CD8-positive, alpha-beta memory T cell (primary cell): ENCODE results near the gene KCNQ2. TPM values are rescaled to one million over a fixed set of nuclear protein-coding genes. Genes with fewer than 3 reads are reported as not detected.

Experiments used
- CTCF ChIA-PET: fragments of 350-600 bp; sonication (Branson Sonifier 250); formaldehyde crosslinking; loops from one replicate; lab custom pipeline; 2021; ENCODE audit warnings: antibody characterized with exemption; lab: Charles Lee
- POLR2A ChIA-PET: fragments of 350-600 bp; sonication (Branson Sonifier 250); formaldehyde crosslinking; loops from one replicate; lab custom pipeline; 2021; ENCODE audit warnings: antibody characterized with exemption; lab: Charles Lee
- DNase-seq, 5 donors: peaks; one replicate each; pipeline versions ENCODE4 v3.0.0 to v3.0.0-alpha.2; 2020 to 2022; ENCODE audit warnings: mixed read lengths in 1 of 5
- H3K27ac ChIP-seq: one replicate; pipeline ENCODE4 v1.7.0; 2013; ENCODE audit warnings: low read depth, mild to moderate bottlenecking, low read length, moderate library complexity
- H3K27me3 ChIP-seq: 2 replicates; pipeline ENCODE4 v1.7.0; 2013; ENCODE audit warnings: low read length, mild to moderate bottlenecking; ENCODE audit not compliant: insufficient read depth, poor library complexity, severe bottlenecking
- H3K36me3 ChIP-seq: 2 replicates; pipeline ENCODE4 v1.7.0; 2013; ENCODE audit warnings: mild to moderate bottlenecking, low read length, moderate library complexity; ENCODE audit not compliant: insufficient read depth
- H3K4me1 ChIP-seq: 2 replicates; pipeline ENCODE4 v1.7.0; 2013; ENCODE audit warnings: mild to moderate bottlenecking, low read length, moderate library complexity; ENCODE audit not compliant: insufficient read depth
- H3K4me3 ChIP-seq: 2 replicates; pipeline ENCODE4 v1.7.0; 2013; ENCODE audit warnings: mild to moderate bottlenecking, low read length
- H3K9me3 ChIP-seq: 2 replicates; pipeline ENCODE4 v1.7.0; 2013; ENCODE audit warnings: mild to moderate bottlenecking, low read length
- H3K27ac Mint-ChIP-seq, 8 donors: one replicate each; pipeline ENCODE4 v1.8.0; 2020 to 2021; ENCODE audit warnings: mixed read lengths in 8 of 8, mild to moderate bottlenecking in 6 of 8, inconsistent platforms in 3 of 8, moderate library complexity in 3 of 8
- H3K27me3 Mint-ChIP-seq, 2 donors: one replicate each; pipeline ENCODE4 v1.8.0; 2020 to 2021; ENCODE audit warnings: mixed read lengths in 2 of 2, mild to moderate bottlenecking in 1 of 2, moderate library complexity in 1 of 2
- H3K36me3 Mint-ChIP-seq, 3 donors: one replicate each; pipeline ENCODE4 v1.8.0; 2020 to 2021; ENCODE audit warnings: mixed read lengths in 3 of 3, inconsistent platforms in 1 of 3, mild to moderate bottlenecking in 1 of 3
- H3K4me1 Mint-ChIP-seq, 3 donors: one replicate each; pipeline ENCODE4 v1.8.0; 2020 to 2021; ENCODE audit warnings: mixed read lengths in 3 of 3, inconsistent platforms in 1 of 3, mild to moderate bottlenecking in 1 of 3
- H3K4me3 Mint-ChIP-seq, 7 donors: one replicate each; pipeline ENCODE4 v1.8.0; 2020 to 2021; ENCODE audit warnings: mixed read lengths in 7 of 7, mild to moderate bottlenecking in 6 of 7, moderate library complexity in 4 of 7, inconsistent platforms in 2 of 7
- H3K9me3 Mint-ChIP-seq, 5 donors: one replicate each; pipeline ENCODE4 v1.8.0; 2020 to 2022; ENCODE audit warnings: mixed read lengths in 5 of 5, mild to moderate bottlenecking in 3 of 5, moderate library complexity in 2 of 5, inconsistent platforms in 1 of 5
- polyA plus RNA-seq: library from polyadenylated mRNA; unstranded; fragments of 300-500 nt; fragmentation: Illumina TruSeq; gene quantifications from one replicate; pipeline ENCODE4 v1.2.3, GENCODE V29; 2021
- total RNA-seq, 2 experiments: library from RNA; stranded (reverse); gene quantifications; one replicate each; pipeline ENCODE4 v1.2.3, GENCODE V29; 2021

Gene KCNQ2
- total and polyA plus RNA-seq, 3 experiments from 2014 or later = not detected

- POLR2A ChIA-PET = no interaction called here
These were observed 79.7 kb downstream of the KCNQ2 start for GRCh38 chr20:63392465-63393365.

DNA sequence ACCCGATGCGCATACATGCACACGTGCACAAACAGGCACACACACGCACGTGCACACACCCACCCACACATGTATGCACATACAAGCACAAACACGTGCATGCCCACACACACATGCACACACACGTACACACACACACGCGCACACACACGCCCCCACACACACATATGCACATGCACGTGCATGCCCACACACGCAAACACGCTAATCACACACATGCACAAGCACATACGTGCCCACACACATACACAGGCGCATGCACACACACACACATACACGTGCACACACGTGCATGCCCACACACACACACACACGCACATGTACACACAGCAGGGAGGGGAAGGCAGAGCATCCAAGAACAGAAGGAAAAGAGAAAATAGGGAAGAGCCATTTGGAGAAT is 84.5 kb downstream of the KCNQ2 start:
- peaks cover 11 to 19% of the 10 kb centered on the region in 2 donors for H3K27me3 Mint-ChIP-seq
- Histone ChIP-seq H3K27ac (no peak overlapping the region), H3K27me3 (no peaks in the 10 kb centered on the region), H3K4me3 (no peak overlapping the region), H3K4me1 (no peaks in the 10 kb centered on the region), H3K36me3 (no peaks in the 10 kb centered on the region), H3K9me3 (no peaks in the 10 kb centered on the region)
- H3K9me3 Mint-ChIP-seq = peaks cover 7 to 11% (median 10%) of the 10 kb centered on the region in 5 donors
- H3K4me1 Mint-ChIP-seq = no peaks in the 10 kb centered on the region
- ChIA-PET CTCF (no interaction called here), POLR2A (no interaction called here)
- DNase-seq = no peak
- no peak overlapping the region for H3K4me3 Mint-ChIP-seq
- no peaks in the 10 kb centered on the region for H3K36me3 Mint-ChIP-seq
- peak overlapping the region in 1 of 8 donors; percentile 70 for H3K27ac Mint-ChIP-seq

More at GRCh38 chr20:63392465-63393365, 79.7 kb downstream of the KCNQ2 start:
- no peak overlapping the region for H3K27ac Mint-ChIP-seq
- H3K27me3 Mint-ChIP-seq = peaks cover 11 to 23% of the 10 kb centered on the region in 2 donors
- H3K4me3 ChIP-seq = no peak overlapping the region
- no peaks in the 10 kb centered on the region for H3K36me3 Mint-ChIP-seq
- no peaks in the 10 kb centered on the region for H3K36me3 ChIP-seq
- peaks cover 0 to 2% (median 0%) of the 10 kb centered on the region in 5 donors for H3K9me3 Mint-ChIP-seq
- no peak for DNase-seq
- no peak overlapping the region for H3K27ac ChIP-seq
- H3K4me3 Mint-ChIP-seq = no peak overlapping the region
- H3K9me3 ChIP-seq = no peaks in the 10 kb centered on the region
- H3K4me1 ChIP-seq = no peaks in the 10 kb centered on the region
- CTCF ChIA-PET = no interaction called here
- no peaks in the 10 kb centered on the region for H3K27me3 ChIP-seq
- no peaks in the 10 kb centered on the region for H3K4me1 Mint-ChIP-seq

DNA sequence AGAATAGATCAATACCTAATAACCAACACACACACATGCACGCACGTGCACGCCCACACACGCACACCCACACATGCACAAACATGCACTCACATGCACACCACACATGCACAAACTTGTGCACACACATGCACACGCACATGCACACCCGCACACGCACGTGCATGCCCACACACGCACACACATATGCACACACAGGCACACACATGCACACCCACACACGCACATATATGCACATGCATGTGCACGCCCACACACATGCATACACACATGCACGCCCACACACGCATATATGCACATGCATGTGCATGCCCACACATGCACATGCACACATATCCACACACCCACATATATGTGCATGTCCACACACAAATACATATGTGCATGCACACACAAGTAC is 85.1 kb downstream of the KCNQ2 start:
- Mint-ChIP-seq H3K4me1 (no peaks in the 10 kb centered on the region), H3K36me3 (no peaks in the 10 kb centered on the region), H3K4me3 (no peak overlapping the region), H3K9me3 (peaks cover 7 to 11% (median 10%) of the 10 kb centered on the region in 5 donors), H3K27me3 (peaks cover 11 to 17% of the 10 kb centered on the region in 2 donors), H3K27ac (peak overlapping the region in 1 of 8 donors; percentile 42)
- no peak for DNase-seq
- no peak overlapping the region for H3K27ac ChIP-seq
- H3K4me3 ChIP-seq = no peak overlapping the region
- H3K9me3 ChIP-seq = no peaks in the 10 kb centered on the region
- CTCF ChIA-PET = no interaction called here
- no peaks in the 10 kb centered on the region for H3K4me1 ChIP-seq
- POLR2A ChIA-PET = no interaction called here
- H3K36me3 ChIP-seq = no peaks in the 10 kb centered on the region
- no peaks in the 10 kb centered on the region for H3K27me3 ChIP-seq

- Histone ChIP-seq H3K4me1 (no peaks in the 10 kb centered on the region), H3K4me3 (no peak overlapping the region), H3K27ac (no peak overlapping the region), H3K27me3 (no peaks in the 10 kb centered on the region), H3K9me3 (no peaks in the 10 kb centered on the region), H3K36me3 (no peaks in the 10 kb centered on the region)
- Mint-ChIP-seq H3K9me3 (peaks cover 7 to 11% (median 10%) of the 10 kb centered on the region in 5 donors), H3K4me1 (no peaks in the 10 kb centered on the region), H3K4me3 (no peak overlapping the region), H3K27ac (no peak overlapping the region), H3K27me3 (peaks cover 11 to 15% of the 10 kb centered on the region in 2 donors), H3K36me3 (no peaks in the 10 kb centered on the region)
- CTCF ChIA-PET = no interaction called here
- POLR2A ChIA-PET = no interaction called here
- DNase-seq = no peak
These were observed 86.0 kb downstream of the KCNQ2 start for GRCh38 chr20:63386491-63386890.

GRCh38 chr20:63385819-63386218 is 86.6 kb downstream of the KCNQ2 start:
- Mint-ChIP-seq H3K36me3 (no peaks in the 10 kb centered on the region), H3K9me3 (peaks cover 7 to 11% (median 10%) of the 10 kb centered on the region in 5 donors), H3K4me1 (no peaks in the 10 kb centered on the region), H3K4me3 (no peak overlapping the region), H3K27ac (no peak overlapping the region), H3K27me3 (peaks cover 9 to 13% of the 10 kb centered on the region in 2 donors)
- no peak overlapping the region for H3K27ac ChIP-seq
- no peaks in the 10 kb centered on the region for H3K36me3 ChIP-seq
- POLR2A ChIA-PET = no interaction called here
- no peaks in the 10 kb centered on the region for H3K27me3 ChIP-seq
- no peaks in the 10 kb centered on the region for H3K4me1 ChIP-seq
- H3K4me3 ChIP-seq = no peak overlapping the region
- H3K9me3 ChIP-seq = no peaks in the 10 kb centered on the region
- DNase-seq = no peak
- CTCF ChIA-PET = no interaction called here

- no peaks in the 10 kb centered on the region for H3K27me3 ChIP-seq
- Mint-ChIP-seq H3K36me3 (no peaks in the 10 kb centered on the region), H3K27ac (no peak overlapping the region), H3K9me3 (peaks cover 7 to 11% (median 10%) of the 10 kb centered on the region in 5 donors), H3K4me1 (no peaks in the 10 kb centered on the region), H3K27me3 (peaks cover 9 to 10% of the 10 kb centered on the region in 2 donors), H3K4me3 (no peak overlapping the region)
- CTCF ChIA-PET = no interaction called here
- DNase-seq = no peak
- POLR2A ChIA-PET = no interaction called here
- no peaks in the 10 kb centered on the region for H3K36me3 ChIP-seq
- no peaks in the 10 kb centered on the region for H3K9me3 ChIP-seq
- H3K4me1 ChIP-seq = no peaks in the 10 kb centered on the region
- H3K27ac ChIP-seq = no peak overlapping the region
- no peak overlapping the region for H3K4me3 ChIP-seq
These were observed 88.1 kb downstream of the KCNQ2 start for GRCh38 chr20:63384336-63384735.

GRCh38 chr20:63383556-63383955 is 88.9 kb downstream of the KCNQ2 start:
- H3K4me3 Mint-ChIP-seq = no peak overlapping the region
- H3K27me3 Mint-ChIP-seq = peaks cover 8 to 14% of the 10 kb centered on the region in 2 donors
- CTCF ChIA-PET = no interaction called here

GRCh38 chr20:63382551-63383300 is 89.7 kb downstream of the KCNQ2 start:
- DNase-seq = no peak
- Mint-ChIP-seq H3K27ac (no peak overlapping the region), H3K4me1 (no peaks in the 10 kb centered on the region), H3K9me3 (peaks cover 6 to 11% (median 9%) of the 10 kb centered on the region in 5 donors), H3K36me3 (no peaks in the 10 kb centered on the region), H3K27me3 (peaks cover 12 to 18% of the 10 kb centered on the region in 2 donors), H3K4me3 (no peak overlapping the region)
- no peaks in the 10 kb centered on the region for H3K36me3 ChIP-seq
- H3K9me3 ChIP-seq = no peaks in the 10 kb centered on the region
- ChIA-PET CTCF (interaction anchor here (1.2 to 3.0 kb wide), 4 partner anchors 12 to 160 kb away, joined by 3 to 19 read pairs (median 3); no protein-coding TSS in a partner anchor), POLR2A (no interaction called here)
- H3K27me3 ChIP-seq = no peaks in the 10 kb centered on the region
- H3K4me3 ChIP-seq = no peak overlapping the region
- H3K27ac ChIP-seq = no peak overlapping the region
- H3K4me1 ChIP-seq = no peaks in the 10 kb centered on the region

More at GRCh38 chr20:63383556-63383955, 88.9 kb downstream of the KCNQ2 start:
- Mint-ChIP-seq H3K4me1 (no peaks in the 10 kb centered on the region), H3K36me3 (no peaks in the 10 kb centered on the region), H3K27ac (no peak overlapping the region), H3K9me3 (peaks cover 6 to 11% (median 10%) of the 10 kb centered on the region in 5 donors)
- H3K36me3 ChIP-seq = no peaks in the 10 kb centered on the region
- POLR2A ChIA-PET = no interaction called here
- no peak overlapping the region for H3K27ac ChIP-seq
- no peak overlapping the region for H3K4me3 ChIP-seq
- H3K27me3 ChIP-seq = no peaks in the 10 kb centered on the region
- no peaks in the 10 kb centered on the region for H3K4me1 ChIP-seq
- H3K9me3 ChIP-seq = no peaks in the 10 kb centered on the region
- no peak for DNase-seq
